ENCODE results near the gene MBIP.

MBIP gene

DNA sequence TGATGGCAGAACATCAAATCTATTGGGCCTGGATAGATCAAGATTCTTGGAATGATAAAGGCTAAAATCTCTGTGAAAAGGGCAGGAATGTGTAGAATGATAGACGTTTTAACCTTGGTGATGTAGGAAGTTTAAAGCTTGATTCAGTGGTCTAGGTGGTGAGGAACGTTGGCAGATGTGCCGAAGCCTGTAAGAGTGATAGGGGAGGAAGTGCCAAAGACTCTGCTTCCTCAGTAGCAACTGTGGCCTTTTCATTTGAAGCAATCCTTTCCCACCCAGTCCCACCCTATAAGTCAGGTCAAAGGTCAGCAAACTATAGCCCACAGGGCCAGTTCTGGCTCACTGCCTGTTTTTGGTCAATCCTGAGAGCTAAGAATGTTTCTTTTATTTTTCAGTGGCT lies 62.2 kb downstream of the MBIP start:
- no peak for DNase-seq

DNA sequence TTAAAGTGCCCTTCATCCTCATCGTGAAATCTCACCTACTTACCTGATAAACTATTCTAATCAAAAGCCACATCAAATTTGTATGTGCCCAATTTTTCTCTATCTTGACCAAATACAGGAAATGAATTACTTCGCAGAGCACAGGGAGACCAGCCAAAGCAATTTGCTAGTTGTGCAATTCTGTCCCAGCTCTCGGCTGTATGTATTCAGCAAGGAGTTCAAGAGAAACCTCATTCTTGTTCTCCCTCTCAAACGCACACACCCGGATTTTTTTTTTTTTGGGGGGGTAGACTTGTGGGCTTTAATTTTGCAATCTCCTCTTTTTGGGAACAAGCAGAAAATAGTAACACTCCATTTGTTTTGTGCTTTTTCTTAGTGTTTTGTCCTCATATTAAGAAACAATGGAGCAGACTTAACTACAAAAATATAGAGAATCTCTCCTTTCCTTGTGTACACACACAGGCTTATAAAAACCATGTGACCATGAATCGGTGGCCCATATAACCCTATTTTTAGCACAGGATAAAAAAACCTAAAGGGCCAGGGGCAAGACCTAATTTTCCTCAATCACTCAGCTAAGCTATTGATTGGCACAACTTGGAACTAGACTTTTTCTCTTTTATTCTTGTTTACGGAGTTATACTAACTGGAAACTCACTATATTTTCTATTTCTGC lies 64.2 kb downstream of the MBIP start:
- DNase-seq: no peak

DNA sequence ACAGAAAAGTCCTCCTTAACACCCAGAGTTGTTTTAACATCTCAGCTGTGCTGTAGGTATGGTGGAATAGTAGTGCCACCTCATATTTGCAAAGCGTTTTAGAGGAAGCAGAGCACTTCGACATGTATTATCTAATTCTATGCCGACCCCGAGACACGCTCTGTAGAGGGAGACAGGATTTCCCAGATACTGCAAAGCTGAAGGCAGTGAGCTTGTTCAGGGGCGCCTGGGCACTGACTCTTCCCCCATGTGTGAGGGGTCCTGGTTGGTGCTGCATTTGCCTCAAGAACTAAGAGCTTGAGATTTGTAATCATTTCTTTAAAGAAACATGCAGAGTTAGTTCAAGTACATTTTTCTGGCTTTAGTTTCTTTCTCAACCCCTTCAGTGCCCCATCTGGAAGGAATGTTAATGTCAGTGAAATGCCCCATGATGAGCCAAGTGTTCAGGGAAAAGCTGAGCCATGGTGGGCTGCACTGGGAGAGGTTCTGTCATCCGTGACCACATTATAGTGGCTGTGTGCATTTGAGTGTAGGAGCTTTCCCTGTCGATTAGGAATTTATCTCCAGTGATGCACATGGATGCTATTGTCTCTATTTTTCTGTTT lies 66.3 kb downstream of the MBIP start:
- no peak for DNase-seq

All from NCI-H1694 treated with DMSO at 0.1 percent for 48 hours (cell line).